GM18873 (cell line): ENCODE data around the gene XPC.

Experiments
- ATAC-seq: cut with Tn5 transposase; IDR thresholded peaks from one replicate; pipeline ENCODE4 v1.9.1; 2021; ENCODE audit warnings: mild to moderate bottlenecking, moderate library complexity, moderate number of reproducible peaks; ENCODE audit not compliant: unreplicated experiment, low FRiP score

The XPC gene

DNA sequence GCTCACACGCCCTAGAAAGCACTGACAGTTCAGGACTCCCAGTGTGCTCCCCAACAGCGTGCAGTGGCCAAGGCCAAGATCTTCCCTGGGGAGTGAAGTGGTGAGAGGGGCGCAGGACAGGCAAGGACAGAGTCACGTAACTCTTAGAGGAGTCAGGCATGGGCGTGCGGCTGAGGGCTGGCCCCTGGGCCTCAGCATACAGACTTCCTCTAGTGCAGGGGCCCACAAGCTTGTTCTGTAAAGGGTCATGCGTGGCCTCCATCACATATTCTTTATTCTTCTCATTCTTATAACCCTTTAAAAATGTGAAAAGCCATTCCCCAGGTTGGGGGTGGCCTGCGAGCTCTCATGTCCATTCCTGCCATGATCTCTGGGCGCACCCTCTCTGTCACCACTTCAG, 28.3 kb downstream of the XPC start:
- no peak for ATAC-seq

DNA sequence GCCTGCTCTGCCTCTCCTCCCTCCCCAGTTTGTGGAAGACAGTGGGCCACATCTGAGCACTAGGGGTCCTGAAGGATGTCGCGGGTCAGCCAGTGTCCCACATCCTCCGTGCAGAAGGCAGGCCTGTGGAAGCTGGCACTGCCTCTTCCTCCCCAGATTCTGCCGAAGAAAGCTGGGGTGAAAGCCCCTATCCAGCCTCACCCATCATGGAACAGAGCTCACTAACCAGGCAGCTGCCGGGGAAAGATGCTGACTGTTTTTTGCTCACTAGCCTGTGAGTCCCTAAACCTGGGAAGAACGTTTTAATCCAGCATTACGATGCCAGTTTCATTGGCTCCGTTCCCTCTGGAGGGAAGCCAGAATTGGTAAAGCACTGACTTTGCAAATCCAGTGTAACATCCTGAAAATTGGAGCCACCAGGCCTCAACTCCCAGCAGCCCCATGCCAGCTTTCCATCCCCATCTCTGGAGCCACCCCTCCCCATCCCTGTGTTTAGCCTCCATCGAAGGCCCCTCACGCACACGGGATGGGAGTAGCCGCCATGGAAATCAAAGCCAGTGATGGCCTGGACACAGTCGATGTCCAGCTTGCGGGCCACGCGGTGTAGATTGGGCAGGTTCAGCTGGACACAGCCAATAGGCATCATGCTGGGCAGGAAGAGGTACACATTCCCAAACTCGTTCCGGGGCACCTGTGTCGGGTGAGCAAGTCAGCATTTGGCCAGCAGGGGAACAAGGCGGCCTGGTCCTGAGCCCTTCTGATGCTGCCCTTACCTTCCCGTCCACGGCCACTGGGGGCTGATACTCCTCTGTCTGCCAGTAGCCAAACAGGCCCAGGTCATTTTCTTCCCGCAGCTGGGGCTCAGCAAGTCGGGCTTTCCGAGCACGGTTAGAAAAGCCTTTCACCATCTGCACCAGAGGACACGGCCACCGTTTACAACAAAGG, 30.1 kb downstream of the XPC start:
- no peak for ATAC-seq

DNA sequence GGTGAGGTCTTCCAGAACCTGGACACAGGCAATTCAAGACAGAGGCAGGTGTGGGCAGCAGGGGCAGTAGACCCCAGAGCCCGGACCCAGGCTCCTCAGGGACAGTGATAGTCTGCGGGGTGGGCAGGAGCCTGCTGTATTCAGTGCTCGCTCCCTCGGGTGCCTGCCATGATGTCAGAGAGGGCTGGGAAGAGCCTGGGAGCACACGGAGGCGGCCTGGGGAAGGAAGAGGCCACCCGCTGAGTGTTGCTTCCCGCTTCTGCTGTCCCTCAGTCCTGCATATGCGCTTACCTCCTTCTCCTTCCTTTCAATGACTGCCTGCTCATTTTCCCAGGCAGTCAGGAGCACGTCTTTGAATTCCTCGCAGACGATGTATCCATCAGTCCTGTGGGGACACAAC, 30.8 kb downstream of the XPC start:
- no peak for ATAC-seq

- no peak for ATAC-seq
Observed at GRCh38 chr3:14147066-14147435, 31.4 kb downstream of the XPC start.

DNA sequence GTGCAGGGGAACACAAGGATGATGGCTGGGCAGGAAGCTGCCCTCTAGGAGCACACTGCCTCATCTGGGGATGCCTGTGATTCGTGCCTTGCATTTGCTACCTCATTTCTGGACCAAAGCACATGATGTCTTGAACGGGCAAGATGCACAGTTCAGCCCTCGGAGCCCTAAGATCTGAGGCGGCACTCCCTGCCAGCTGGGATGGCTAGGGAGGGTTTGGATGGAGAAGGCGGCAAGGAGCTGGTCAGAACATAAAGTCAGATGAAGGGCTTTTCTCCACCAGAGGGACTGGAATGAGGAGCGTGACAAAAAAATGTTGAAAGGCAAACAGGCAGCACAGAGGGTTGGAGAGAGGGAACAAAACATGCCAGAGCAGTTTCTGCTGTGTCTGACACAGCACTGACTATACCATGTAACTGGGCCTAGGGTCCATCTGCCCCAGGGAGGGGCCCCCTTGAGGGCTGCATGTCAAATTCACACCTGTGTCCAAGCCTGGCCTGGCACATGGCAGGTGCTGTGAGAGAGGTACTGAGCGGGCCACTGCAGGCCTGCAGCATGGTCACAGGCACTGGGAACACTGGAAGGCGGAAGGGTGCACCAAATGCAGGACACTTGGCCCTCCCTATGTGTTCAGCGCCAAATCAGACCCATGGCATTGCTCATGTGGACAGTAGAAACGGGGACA, 31.9 kb downstream of the XPC start:
- no peak for ATAC-seq

DNA sequence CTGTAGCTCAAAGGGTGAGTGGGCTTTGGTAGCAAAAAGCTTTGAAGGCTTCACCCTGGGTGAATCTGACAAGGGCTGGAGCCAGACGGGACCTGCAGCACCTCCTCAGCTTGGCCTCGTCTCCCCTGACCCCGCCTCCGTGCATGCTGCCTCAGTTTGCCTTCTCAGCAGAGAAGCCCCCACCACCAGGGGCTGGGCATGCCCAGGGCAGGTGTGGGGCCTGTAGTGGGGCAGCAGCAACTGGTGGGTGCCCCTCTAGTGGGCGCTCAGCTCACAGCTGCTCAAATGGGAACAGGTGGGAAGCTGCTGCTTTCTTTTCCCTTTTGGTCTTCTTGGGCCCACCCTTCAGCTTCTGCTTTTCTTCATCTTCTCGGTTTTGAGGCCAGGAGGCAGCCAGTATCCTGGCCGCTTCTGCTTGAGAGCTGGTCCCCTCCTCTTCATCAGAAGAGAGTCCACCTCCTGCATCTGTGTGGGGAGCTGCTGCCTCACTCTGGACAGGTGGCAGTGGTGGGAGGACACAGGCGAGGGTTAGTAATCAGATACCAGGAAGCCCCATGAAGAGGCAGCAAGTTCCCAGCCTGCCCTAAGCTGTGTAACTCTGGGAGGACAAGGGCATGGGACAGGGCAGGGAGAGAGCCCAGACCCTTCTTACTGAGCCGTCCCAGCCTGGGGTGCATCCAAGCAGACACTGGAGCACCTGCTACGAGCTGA, 32.6 kb downstream of the XPC start:
- no peak for ATAC-seq

- no peak for ATAC-seq
Observed at GRCh38 chr3:14145236-14145635, 33.2 kb downstream of the XPC start.

GRCh38 chr3:14144423-14145075, 33.9 kb downstream of the XPC start:
- ATAC-seq: peak; percentile 90

GRCh38 chr3:14143271-14144225, 34.9 kb downstream of the XPC start:
- ATAC-seq: no peak

GRCh38 chr3:14142567-14143270, 35.7 kb downstream of the XPC start:
- ATAC-seq: no peak

GRCh38 chr3:14141602-14142341, 36.6 kb downstream of the XPC start:
- ATAC-seq: no peak

GRCh38 chr3:14141144-14141543, 37.3 kb downstream of the XPC start:
- ATAC-seq: no peak

- ATAC-seq: no peak
Observed at GRCh38 chr3:14140668-14141067, 37.7 kb downstream of the XPC start.

DNA sequence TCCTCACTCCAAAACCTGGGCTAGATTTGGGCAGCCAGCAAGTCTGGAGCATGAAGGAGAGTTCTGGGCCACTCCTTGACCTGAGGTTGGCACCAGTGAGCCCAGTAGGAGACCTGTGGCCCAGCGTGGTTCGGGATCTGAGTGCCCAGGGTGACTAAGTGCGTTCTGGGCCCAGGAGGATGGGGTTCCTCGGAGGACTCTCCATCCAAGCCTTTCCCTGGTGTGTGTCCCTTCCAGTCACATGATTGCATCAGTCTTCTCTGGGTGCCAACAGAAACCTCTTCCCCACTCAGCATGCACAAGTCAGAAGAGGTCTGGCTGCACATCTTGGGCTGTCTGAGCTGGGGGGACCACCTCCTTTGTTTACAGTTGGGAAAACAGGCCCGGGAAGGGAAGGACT, 38.6 kb downstream of the XPC start:
- ATAC-seq: no peak

GRCh38 chr3:14138878-14139655, 39.3 kb downstream of the XPC start:
- no peak for ATAC-seq

- ATAC-seq: no peak
Observed at GRCh38 chr3:14138109-14138877, 40.1 kb downstream of the XPC start.

- ATAC-seq: no peak
Observed at GRCh38 chr3:14137445-14137844, 41.0 kb downstream of the XPC start.
